Stomach (tissue), 9 donors: ENCODE data around the gene ATP9B. TPM values are rescaled to one million over a fixed set of nuclear protein-coding genes. Genes with fewer than 3 reads are reported as not detected.

ENCODE experiments used
- DNase-seq, 2 donors: peaks; one replicate each; pipeline versions ENCODE4 v3.0.0 to v3.0.0-alpha.2; 2013 to 2019
- H3K27ac ChIP-seq, 5 donors: fragments of 200-600 bp in 4 of 5; sonication (generic) in 4 of 5; one replicate each; pipeline ENCODE4 v1.5.1; 2013 to 2019; ENCODE audit warnings: mild to moderate bottlenecking in 1 of 5, moderate library complexity in 1 of 5
- H3K27me3 ChIP-seq, 3 donors: fragments of 200-600 bp; sonication (generic); one replicate each; pipeline ENCODE4 v1.5.1; 2017 to 2019; ENCODE audit warnings: mixed run types in 1 of 3
- H3K36me3 ChIP-seq, 4 donors: fragments of 200-600 bp; sonication (generic); 1 replicate in 3 of 4; 2 replicates in 1 of 4; pipeline ENCODE4 v1.5.1; 2016 to 2019
- H3K4me1 ChIP-seq, 4 donors: fragments of 200-600 bp; sonication (generic); one replicate each; pipeline ENCODE4 v1.5.1; 2016 to 2019
- H3K4me3 ChIP-seq, 4 donors: fragments of 200-600 bp; sonication (generic) in 3 of 4; one replicate each; pipeline ENCODE4 v1.5.1; 2016 to 2019; ENCODE audit warnings: mild to moderate bottlenecking in 1 of 4
- H3K9me3 ChIP-seq, 4 donors: fragments of 200-600 bp; sonication (generic); one replicate each; pipeline ENCODE4 v1.5.1; 2016 to 2019
- EP300 ChIP-seq: sonication (generic); formaldehyde crosslinking; IDR thresholded peaks from one replicate; pipeline ENCODE4 v1.6.1; 2017; ENCODE audit warnings: antibody characterized with exemption
- POLR2A ChIP-seq, 4 donors: fragments of 450-650 bp; IDR thresholded peaks; one replicate each; pipeline ENCODE4 v1.6.1; 2016; ENCODE audit warnings: antibody characterized with exemption in 4 of 4, control low read depth in 2 of 4, mild to moderate bottlenecking in 1 of 4, moderate library complexity in 1 of 4
- POLR2AphosphoS5 ChIP-seq, 3 donors: sonication (generic); formaldehyde crosslinking; IDR thresholded peaks; one replicate each; pipeline ENCODE4 v1.6.1; 2016; ENCODE audit warnings: antibody characterized with exemption in 3 of 3
- WGBS, 5 donors: extraction: QIAGEN DNeasy Blood & Tissue Kit in 3 of 5; methylation state at CpG; one replicate each; pipeline versions ENCODE4 v1.1.5 to v1.1.7; 2013 to 2018; 5-methylcytosine and 5-hydroxymethylcytosine counted together
- intact Hi-C: fragments of 100-400 bp; cut with DNase I; formaldehyde crosslinking; loops from one replicate; pipeline ENCODE4 v1.15.1; 2023; ENCODE audit warnings: low total_unique reads
- polyA plus RNA-seq, 3 donors: library from polyadenylated mRNA; stranded (reverse); fragments of 200-250 nt; gene quantifications; one replicate each; pipeline ENCODE4 v1.2.3, GENCODE V29; 2013
- total RNA-seq, 5 donors: library from RNA; depleted of rRNA; stranded (reverse); fragments of >200 nt; gene quantifications; one replicate each; pipeline versions ENCODE4 v1.1.0 to v1.2.3, GENCODE V29; 2014 to 2016
- TF ChIP-seq, protein P1 (sequence below), 7 experiments: fragments of 450-650 bp in 4 of 7; fragments of 200-600 bp in 3 of 7; sonication (generic) in 3 of 7; IDR thresholded peaks; one replicate each; pipeline ENCODE4 v1.5.1; 2016 to 2019; ENCODE audit warnings: antibody characterized with exemption in 7 of 7, control low read depth in 2 of 7, mild to moderate bottlenecking in 1 of 7
- donor health status: healthy with polysubstance abuse.
- donor health status: Bipolar disorder and iron deficiency.
- donor health status: healthy.

ATP9B gene
- total and polyA plus RNA-seq, 8 donors: 10.6 to 128 (median 34.9) TPM

GRCh38 chr18:79387615-79388014, 318.4 kb downstream of the ATP9B start:
- no peaks in the 10 kb centered on the region for H3K9me3 ChIP-seq
- peaks cover 3 to 93% (median 41%) of the 10 kb centered on the region in 3 donors for H3K27me3 ChIP-seq
- H3K36me3 ChIP-seq: no peaks in the 10 kb centered on the region
- no peak overlapping the region for H3K27ac ChIP-seq
- DNase-seq: no peak
- 54 to 69% (median 62%) methylated on average over 11 of the region's 11 CpGs for WGBS, 5 donors
- H3K4me3 ChIP-seq: no peak overlapping the region
- intact Hi-C loops: no loop called here
- H3K4me1 ChIP-seq: peaks cover 0 to 5% (median 1%) of the 10 kb centered on the region in 4 donors
- no peak for TF ChIP-seq POLR2AphosphoS5 (IDR thresholded peaks at IDR 0.05)
- TF ChIP-seq, protein P1, sequence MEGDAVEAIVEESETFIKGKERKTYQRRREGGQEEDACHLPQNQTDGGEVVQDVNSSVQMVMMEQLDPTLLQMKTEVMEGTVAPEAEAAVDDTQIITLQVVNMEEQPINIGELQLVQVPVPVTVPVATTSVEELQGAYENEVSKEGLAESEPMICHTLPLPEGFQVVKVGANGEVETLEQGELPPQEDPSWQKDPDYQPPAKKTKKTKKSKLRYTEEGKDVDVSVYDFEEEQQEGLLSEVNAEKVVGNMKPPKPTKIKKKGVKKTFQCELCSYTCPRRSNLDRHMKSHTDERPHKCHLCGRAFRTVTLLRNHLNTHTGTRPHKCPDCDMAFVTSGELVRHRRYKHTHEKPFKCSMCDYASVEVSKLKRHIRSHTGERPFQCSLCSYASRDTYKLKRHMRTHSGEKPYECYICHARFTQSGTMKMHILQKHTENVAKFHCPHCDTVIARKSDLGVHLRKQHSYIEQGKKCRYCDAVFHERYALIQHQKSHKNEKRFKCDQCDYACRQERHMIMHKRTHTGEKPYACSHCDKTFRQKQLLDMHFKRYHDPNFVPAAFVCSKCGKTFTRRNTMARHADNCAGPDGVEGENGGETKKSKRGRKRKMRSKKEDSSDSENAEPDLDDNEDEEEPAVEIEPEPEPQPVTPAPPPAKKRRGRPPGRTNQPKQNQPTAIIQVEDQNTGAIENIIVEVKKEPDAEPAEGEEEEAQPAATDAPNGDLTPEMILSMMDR (IDR thresholded peaks at IDR 0.05): no peak
- TF ChIP-seq EP300: no peak
- TF ChIP-seq POLR2A (IDR thresholded peaks at IDR 0.05): no peak

GRCh38 chr18:79388043-79388442, 318.8 kb downstream of the ATP9B start:
- H3K4me1 ChIP-seq: peaks cover 2 to 7% (median 5%) of the 10 kb centered on the region in 4 donors
- intact Hi-C loops: no loop called here
- H3K27me3 ChIP-seq: peaks cover 3 to 94% (median 46%) of the 10 kb centered on the region in 3 donors
- no peak overlapping the region for H3K27ac ChIP-seq
- TF ChIP-seq POLR2AphosphoS5 (IDR thresholded peaks at IDR 0.05): no peak
- no peak for TF ChIP-seq EP300
- TF ChIP-seq POLR2A (IDR thresholded peaks at IDR 0.05): no peak
- TF ChIP-seq, protein P1 (IDR thresholded peaks at IDR 0.05): no peak
- no peak for DNase-seq
- H3K9me3 ChIP-seq: no peaks in the 10 kb centered on the region
- no peak overlapping the region for H3K4me3 ChIP-seq
- H3K36me3 ChIP-seq: no peaks in the 10 kb centered on the region
- WGBS, 5 donors: 36 to 56% (median 45%) methylated on average over 5 to 7 of the region's 7 CpGs

DNA sequence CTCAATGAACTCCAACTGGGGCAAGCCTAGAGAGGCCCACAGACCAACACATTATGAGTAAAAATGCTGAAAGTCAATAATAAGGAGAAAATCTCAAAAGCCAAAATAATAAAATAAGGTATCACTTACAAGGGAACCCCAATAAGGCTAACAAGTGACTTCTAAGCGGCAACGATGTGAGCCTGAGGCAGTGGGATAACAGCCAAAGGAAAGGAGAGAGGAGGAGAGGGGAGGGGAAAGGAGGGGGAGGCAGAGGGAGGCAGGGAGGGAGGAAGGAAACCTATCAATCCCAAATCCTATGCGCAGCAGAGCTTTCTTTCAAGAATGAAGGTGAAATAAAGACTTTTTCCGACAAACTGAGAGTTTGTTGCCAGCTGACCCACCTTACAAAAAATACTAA, 320.5 kb downstream of the ATP9B start:
- DNase-seq: no peak
- 35 to 44% (median 41%) methylated on average over 4 of the region's 4 CpGs for WGBS, 5 donors

DNA sequence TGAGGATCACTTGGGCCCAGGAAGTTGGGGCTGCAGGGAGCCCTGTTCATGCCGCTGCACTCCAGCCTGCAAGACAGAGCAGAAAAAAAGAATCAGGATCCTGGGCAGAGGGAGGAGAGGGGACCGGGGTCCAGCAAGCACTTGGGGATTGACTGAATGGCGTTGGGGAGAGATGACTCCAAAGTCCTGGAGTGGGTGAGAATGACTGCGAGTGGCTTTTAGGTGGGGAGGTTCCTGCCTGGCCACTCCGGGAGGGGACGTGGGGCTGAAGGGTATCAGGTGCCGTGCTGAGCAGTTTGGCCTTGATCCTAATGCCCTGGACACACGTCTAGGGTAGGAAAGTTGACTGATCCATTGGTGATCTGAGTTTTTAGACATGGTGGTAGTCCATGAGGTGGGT, 323.0 kb downstream of the ATP9B start:
- Histone ChIP-seq H3K9me3 (no peaks in the 10 kb centered on the region), H3K27me3 (peaks cover 3 to 95% (median 66%) of the 10 kb centered on the region in 3 donors), H3K4me3 (no peak overlapping the region), H3K4me1 (peaks cover 35 to 40% (median 39%) of the 10 kb centered on the region in 4 donors), H3K27ac (no peak overlapping the region), H3K36me3 (no peaks in the 10 kb centered on the region)
- TF ChIP-seq POLR2A (IDR thresholded peaks at IDR 0.05) (no peak), EP300 (no peak), POLR2AphosphoS5 (IDR thresholded peaks at IDR 0.05) (no peak)
- TF ChIP-seq, protein P1 (IDR thresholded peaks at IDR 0.05): no peak
- no peak for DNase-seq
- intact Hi-C loops: no loop called here
- WGBS, 5 donors: 75 to 83% (median 78%) methylated on average over 8 of the region's 8 CpGs

More for the DNA sequence above, 320.5 kb downstream of the ATP9B start:
- no peaks in the 10 kb centered on the region for H3K9me3 ChIP-seq
- no peaks in the 10 kb centered on the region for H3K36me3 ChIP-seq
- peaks cover 15 to 22% (median 19%) of the 10 kb centered on the region in 4 donors for H3K4me1 ChIP-seq
- H3K27me3 ChIP-seq: peaks cover 3 to 95% (median 58%) of the 10 kb centered on the region in 3 donors
- H3K4me3 ChIP-seq: no peak overlapping the region
- intact Hi-C loops: no loop called here
- no peak overlapping the region for H3K27ac ChIP-seq
- TF ChIP-seq EP300 (no peak), POLR2AphosphoS5 (IDR thresholded peaks at IDR 0.05) (no peak), POLR2A (IDR thresholded peaks at IDR 0.05) (no peak)
- TF ChIP-seq, protein P1 (IDR thresholded peaks at IDR 0.05): no peak
